Natural killer cell (primary cell): Measurements from ENCODE around the gene SPATA20. TPM values are rescaled to one million over a fixed set of nuclear protein-coding genes. Genes with fewer than 3 reads are reported as not detected.

Source experiments
- ATAC-seq, 3 donors: fragments of 150-1000 bp in 2 of 3; fragments of 200-7000 bp in 1 of 3; cut with Tn5 transposase; 1 replicate in 1 of 3; 2 replicates in 2 of 3; pipeline ENCODE4 v1.10.0; 2021; ENCODE audit warnings: mild to moderate bottlenecking in 2 of 3, moderate library complexity in 2 of 3
- DNase-seq, 2 donors: peaks; one replicate each; pipeline versions ENCODE4 v3.0.0 to v3.0.0-alpha.2; 2013 to 2021; ENCODE audit warnings: mixed read lengths in 1 of 2
- H3K27ac ChIP-seq: one replicate; pipeline ENCODE4 v1.5.1; 2013; ENCODE audit warnings: mild to moderate bottlenecking, low read length
- H3K27me3 ChIP-seq: one replicate; pipeline ENCODE4 v1.6.1; 2013; ENCODE audit warnings: low read length; ENCODE audit not compliant: control insufficient read depth, insufficient read depth
- H3K36me3 ChIP-seq: one replicate; pipeline ENCODE4 v1.6.1; 2013; ENCODE audit warnings: low read length; ENCODE audit not compliant: control insufficient read depth, insufficient read depth
- H3K4me1 ChIP-seq: one replicate; pipeline ENCODE4 v1.6.1; 2013; ENCODE audit warnings: low read length; ENCODE audit not compliant: control insufficient read depth, insufficient read depth
- H3K4me3 ChIP-seq: one replicate; pipeline ENCODE4 v1.5.1; 2013; ENCODE audit warnings: low read length
- H3K9me3 ChIP-seq: one replicate; pipeline ENCODE4 v1.6.1; 2013; ENCODE audit warnings: low read length; ENCODE audit not compliant: control insufficient read depth, insufficient read depth
- H3K27ac Mint-ChIP-seq, 2 donors: one replicate each; pipeline ENCODE4 v1.8.0; 2022; ENCODE audit warnings: mild to moderate bottlenecking in 2 of 2, mixed read lengths in 2 of 2, moderate library complexity in 1 of 2
- H3K27me3 Mint-ChIP-seq, 2 donors: one replicate each; pipeline ENCODE4 v1.8.0; 2022; ENCODE audit warnings: low read depth in 2 of 2, mixed read lengths in 2 of 2
- H3K36me3 Mint-ChIP-seq: one replicate; pipeline ENCODE4 v1.8.0; 2022; ENCODE audit warnings: mixed read lengths
- H3K4me1 Mint-ChIP-seq, 2 donors: one replicate each; pipeline ENCODE4 v1.8.0; 2022; ENCODE audit warnings: mixed read lengths in 2 of 2
- H3K4me3 Mint-ChIP-seq: one replicate; pipeline ENCODE4 v1.8.0; 2022; ENCODE audit warnings: mild to moderate bottlenecking, moderate library complexity, mixed read lengths
- H3K9me3 Mint-ChIP-seq, 2 donors: one replicate each; pipeline ENCODE4 v1.8.0; 2022; ENCODE audit warnings: mixed read lengths in 2 of 2
- CTCF ChIP-seq: fragments of 200-600 bp; IDR thresholded peaks from one replicate; pipeline ENCODE4 v1.8.0; 2022; ENCODE audit warnings: antibody characterized with exemption
- WGBS: methylation state at CpG from one replicate; pipeline ENCODE4 v1.1.7; 2013; ENCODE audit warnings: missing lambda C conversion rate; ENCODE audit not compliant: insufficient coverage; 5-methylcytosine and 5-hydroxymethylcytosine counted together
- intact Hi-C: fragments of 100-400 bp; cut with micrococcal nuclease; formaldehyde crosslinking; loops from one replicate; pipeline ENCODE4 v1.14.2; 2022
- total RNA-seq, 4 donors: library from RNA; stranded (reverse); fragments of 120-200 nt in 1 of 4; gene quantifications; one replicate each; pipeline versions ENCODE4 v1.2.3 to v1.2.4, GENCODE V29; 2013 to 2022

The SPATA20 gene
- total RNA-seq, 3 donors from 2014 or later (not counting 1 experiment from before 2014, with no cell fraction given) = 30.7 to 45.5 (median 32.5) TPM

GRCh38 chr17:50536683-50537646 lies 10.0 kb upstream of the SPATA20 start:
- no peak for ATAC-seq

GRCh38 chr17:50537721-50538548 lies 9.0 kb upstream of the SPATA20 start:
- intact Hi-C loops = no loop called here
- H3K27me3 ChIP-seq = peaks cover 10% of the 10 kb centered on the region
- peaks cover 24 to 37% of the 10 kb centered on the region in 2 donors for H3K27me3 Mint-ChIP-seq
- H3K9me3 Mint-ChIP-seq = no peaks in the 10 kb centered on the region
- H3K36me3 ChIP-seq = no peaks in the 10 kb centered on the region
- DNase-seq (no peak), ATAC-seq (no peak)
- H3K4me1 ChIP-seq = peaks cover 19% of the 10 kb centered on the region
- no peak overlapping the region for H3K27ac Mint-ChIP-seq
- H3K4me3 ChIP-seq = no peak overlapping the region
- 87% methylated on average over 20 of the region's 20 CpGs for WGBS
- TF ChIP-seq CTCF = no peak
- peaks cover 11 to 12% of the 10 kb centered on the region in 2 donors for H3K4me1 Mint-ChIP-seq
- no peaks in the 10 kb centered on the region for H3K9me3 ChIP-seq
- H3K27ac ChIP-seq = no peak overlapping the region
- no peak overlapping the region for H3K4me3 Mint-ChIP-seq
- no peaks in the 10 kb centered on the region for H3K36me3 Mint-ChIP-seq

More at GRCh38 chr17:50536683-50537646, 10.0 kb upstream of the SPATA20 start:
- H3K9me3 ChIP-seq = no peaks in the 10 kb centered on the region
- intact Hi-C loops = no loop called here
- no peak overlapping the region for H3K27ac Mint-ChIP-seq
- peaks cover 18% of the 10 kb centered on the region for H3K4me1 ChIP-seq
- DNase-seq = no peak
- no peaks in the 10 kb centered on the region for H3K9me3 Mint-ChIP-seq
- peaks cover 19% of the 10 kb centered on the region for H3K27me3 ChIP-seq
- 93% methylated on average over 45 of the region's 45 CpGs for WGBS
- no peak overlapping the region for H3K4me3 ChIP-seq
- peaks cover 5% of the 10 kb centered on the region in 2 donors for H3K4me1 Mint-ChIP-seq
- H3K36me3 Mint-ChIP-seq = no peaks in the 10 kb centered on the region
- no peaks in the 10 kb centered on the region for H3K36me3 ChIP-seq
- H3K27me3 Mint-ChIP-seq = peaks cover 28 to 40% of the 10 kb centered on the region in 2 donors
- H3K4me3 Mint-ChIP-seq = no peak overlapping the region
- no peak for TF ChIP-seq CTCF
- no peak overlapping the region for H3K27ac ChIP-seq

GRCh38 chr17:50538549-50539410 lies 8.2 kb upstream of the SPATA20 start:
- no peak for TF ChIP-seq CTCF
- intact Hi-C loops = no loop called here
- H3K4me3 ChIP-seq = no peak overlapping the region
- no peak overlapping the region for H3K27ac ChIP-seq
- no peaks in the 10 kb centered on the region for H3K9me3 ChIP-seq
- no peaks in the 10 kb centered on the region for H3K36me3 ChIP-seq
- 82% methylated on average over 20 of the region's 20 CpGs for WGBS
- H3K27me3 ChIP-seq = peaks cover 3% of the 10 kb centered on the region
- H3K4me3 Mint-ChIP-seq = no peak overlapping the region
- no peak overlapping the region for H3K27ac Mint-ChIP-seq
- no peak for DNase-seq
- no peaks in the 10 kb centered on the region for H3K36me3 Mint-ChIP-seq
- H3K4me1 ChIP-seq = peaks cover 14% of the 10 kb centered on the region
- peaks cover 11 to 12% of the 10 kb centered on the region in 2 donors for H3K4me1 Mint-ChIP-seq
- H3K9me3 Mint-ChIP-seq = no peaks in the 10 kb centered on the region
- H3K27me3 Mint-ChIP-seq = peaks cover 16 to 30% of the 10 kb centered on the region in 2 donors
- no peak for ATAC-seq
